K562 (cell line): ENCODE results near the gene CELA3B. TPM values are rescaled to one million over a fixed set of nuclear protein-coding genes. Genes with fewer than 3 reads are reported as not detected.

ENCODE experiments used
- ARID1B ChIP-seq: fragments of 450-650 bp; IDR thresholded peaks from 2 replicates; pipeline ENCODE4 v1.6.1; 2016; ENCODE audit warnings: antibody characterized with exemption, mild to moderate bottlenecking, inconsistent platforms
- ATF1 ChIP-seq, 2 experiments: fragments of 450-650 bp in 1 of 2; IDR thresholded peaks; 2 replicates each; pipeline ENCODE4 v1.6.1; 2016; ENCODE audit warnings: missing compliant biosample characterization in 1 of 2, missing genetic modification characterization in 1 of 2
- BCL6 ChIP-seq: fragments of 250-450 bp; sonication (Bioruptor Pico); IDR thresholded peaks from 2 replicates; pipeline ENCODE4 v1.4.0; 2020
- CBX5 ChIP-seq: IDR thresholded peaks from 2 replicates; pipeline ENCODE4 v1.6.1; 2014; ENCODE audit warnings: low read depth, borderline replicate concordance
- CHD2 ChIP-seq: IDR thresholded peaks from 2 replicates; pipeline ENCODE4 v1.6.1; 2011; ENCODE audit warnings: low read depth, low read length
- COPS2 ChIP-seq: fragments of 450-650 bp; conservative IDR thresholded peaks from 2 replicates; pipeline ENCODE4 v1.6.1; 2016; ENCODE audit warnings: mild to moderate bottlenecking, moderate library complexity
- EHMT2 ChIP-seq: fragments of 450-650 bp; IDR thresholded peaks from 2 replicates; pipeline ENCODE4 v1.6.1; 2018; ENCODE audit warnings: antibody characterized with exemption
- EWSR1 ChIP-seq: fragments of 450-650 bp; IDR thresholded peaks from 2 replicates; pipeline ENCODE4 v1.6.1; 2018; ENCODE audit warnings: borderline replicate concordance, mild to moderate bottlenecking, low read depth, moderate library complexity; ENCODE audit not compliant: partially characterized antibody
- FOXK1 ChIP-seq: sonication (generic); formaldehyde crosslinking; IDR thresholded peaks from 2 replicates; pipeline ENCODE4 v1.8.0; 2022; ENCODE audit warnings: missing genetic modification reagents, mild to moderate bottlenecking, borderline replicate concordance
- GTF2F1 ChIP-seq: IDR thresholded peaks from 2 replicates; pipeline ENCODE4 v1.6.1; 2011; ENCODE audit warnings: low read depth, low read length, improper control_type of control experiment
- HDAC2 ChIP-seq: fragments of 450-650 bp; IDR thresholded peaks from 2 replicates; pipeline ENCODE4 v1.6.1; 2016; ENCODE audit warnings: mild to moderate bottlenecking
- KLF1 ChIP-seq: fragments of 450-650 bp; IDR thresholded peaks from 2 replicates; pipeline ENCODE4 v1.6.1; 2016; ENCODE audit warnings: missing genetic modification characterization, missing compliant biosample characterization
- MYBL2 ChIP-seq, 2 experiments: fragments of 450-650 bp in 1 of 2; sonication (generic) in 1 of 2; formaldehyde crosslinking in 1 of 2; IDR thresholded peaks; 2 replicates each; pipeline versions ENCODE4 v1.6.1 to v1.8.1; 2017 to 2022; ENCODE audit warnings: borderline replicate concordance in 1 of 2, inconsistent platforms in 1 of 2, low read depth in 1 of 2, mild to moderate bottlenecking in 1 of 2, missing genetic modification reagents in 1 of 2, moderate library complexity in 1 of 2
- RCOR1 ChIP-seq, 2 experiments: IDR thresholded peaks; 2 replicates each; pipeline ENCODE4 v1.6.1; 2012; ENCODE audit warnings: low read depth in 2 of 2, low read length in 2 of 2, borderline replicate concordance in 1 of 2, improper control_type of control experiment in 1 of 2
- SP1 ChIP-seq: sonication (generic); formaldehyde crosslinking; IDR thresholded peaks from 2 replicates; pipeline ENCODE4 v1.8.1; 2022; ENCODE audit warnings: mild to moderate bottlenecking, missing genetic modification reagents
- TBP ChIP-seq: optimal IDR thresholded peaks from 2 replicates; pipeline ENCODE3; 2011; ENCODE audit warnings: low read depth, low read length, improper control_type of control experiment
- ZKSCAN1 ChIP-seq: fragments of 150-350 bp; IDR thresholded peaks from 2 replicates; pipeline ENCODE4 v1.6.1; 2016; ENCODE audit warnings: low read depth, low read length
- ZNF121 ChIP-seq: sonication (generic); formaldehyde crosslinking; conservative IDR thresholded peaks from 2 replicates; pipeline ENCODE4 v1.8.0; 2022; ENCODE audit warnings: missing genetic modification reagents
- ZNF184 ChIP-seq: sonication (generic); formaldehyde crosslinking; IDR thresholded peaks from 2 replicates; pipeline ENCODE4 v1.5.0; 2020; ENCODE audit warnings: missing genetic modification reagents
- ZNF384 ChIP-seq: IDR thresholded peaks from 2 replicates; pipeline ENCODE4 v1.6.1; 2012; ENCODE audit warnings: low read depth, low read length, improper control_type of control experiment
- ZNF41 ChIP-seq: fragments of 250-450 bp; sonication (Bioruptor Pico); conservative IDR thresholded peaks from 2 replicates; pipeline ENCODE4 v1.4.0; 2020; ENCODE audit warnings: mild to moderate bottlenecking
- ZNF76 ChIP-seq: fragments of 250-450 bp; sonication (Bioruptor Pico); IDR thresholded peaks from 2 replicates; pipeline ENCODE4 v1.4.0; 2020; ENCODE audit warnings: mild to moderate bottlenecking, moderate library complexity, borderline replicate concordance
- polyA plus RNA-seq, 8 experiments: library from polyadenylated mRNA; depleted of rRNA in 4 of 8; stranded (reverse) in 5 of 8; unstranded in 3 of 8; fragments of >200 nt; fragmentation: Nextera tagmentation in 2 of 8; fragmentation: Illumina TruSeq in 1 of 8; extraction: Ambion mirVana in 2 of 8; extraction: Trizol in 1 of 8; gene quantifications; 2 replicates each; pipeline versions ENCODE4 v1.2.1 to v1.2.3, GENCODE V29; 2011 to 2014; ENCODE audit warnings: inconsistent platforms in 1 of 8, missing spikeins in 1 of 8
- total RNA-seq, 7 experiments: library from RNA; depleted of rRNA in 6 of 7; stranded (reverse); fragments of >200 nt in 6 of 7; fragmentation: Illumina TruSeq in 2 of 7; extraction: Trizol in 2 of 7; gene quantifications; 2 replicates each; pipeline versions ENCODE4 v1.2.1 to v1.2.3, GENCODE V29; 2011 to 2021; ENCODE audit warnings: low replicate concordance in 1 of 7
- TF ChIP-seq, protein P1 (sequence below): fragments of 250-450 bp; sonication (Bioruptor Pico); IDR thresholded peaks from 2 replicates; pipeline ENCODE4 v1.4.0; 2020; ENCODE audit warnings: mild to moderate bottlenecking, moderate library complexity
- TF ChIP-seq, protein P2 (sequence below): sonication (generic); formaldehyde crosslinking; IDR thresholded peaks from 2 replicates; pipeline ENCODE4 v1.8.0; 2022; ENCODE audit warnings: missing genetic modification reagents, mild to moderate bottlenecking, moderate library complexity, borderline replicate concordance

CELA3B gene
- total and polyA plus RNA-seq, 9 of the 15 experiments (the other 6 are each of a cell fraction or from before 2014, with no cell fraction given), result 3.1 TPM; not detected in 8

DNA sequence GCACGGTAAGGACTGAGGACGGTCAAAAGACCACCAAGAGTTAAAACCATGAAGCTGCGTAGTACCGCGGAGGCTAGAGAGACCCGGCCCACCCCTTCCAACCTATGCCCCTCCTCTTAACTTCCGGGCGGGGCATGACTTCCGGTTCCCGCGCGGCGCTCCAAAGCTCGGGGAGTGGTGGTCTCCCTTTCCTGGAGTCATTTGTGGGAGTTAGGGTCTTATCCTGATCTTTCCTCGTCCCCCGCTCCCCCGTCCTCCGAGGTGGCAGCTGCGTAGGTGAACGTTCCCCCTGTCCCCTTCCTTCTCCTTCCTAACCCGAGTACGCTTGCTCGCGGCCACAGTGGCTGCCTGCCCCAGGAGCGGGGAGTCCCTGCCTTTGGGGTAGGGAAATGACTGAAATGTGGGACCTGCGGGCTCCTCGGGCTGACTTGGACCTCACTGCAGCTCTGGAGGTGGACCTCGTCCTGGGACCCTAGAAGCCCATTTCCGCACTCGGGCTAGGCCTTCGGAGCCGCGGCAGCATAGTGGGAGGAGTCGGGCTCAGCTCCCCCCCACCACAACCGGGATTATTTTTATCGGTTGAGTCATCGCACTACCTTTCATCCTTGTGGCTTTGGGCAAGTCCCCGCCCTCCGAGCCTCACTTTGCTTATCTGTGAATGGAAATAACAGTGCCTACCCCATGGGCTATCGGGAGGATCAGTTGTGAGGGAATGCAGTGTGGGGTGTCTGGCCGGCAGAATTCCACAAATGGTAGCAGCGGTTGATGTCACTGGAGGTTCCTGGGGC lies 48.7 kb downstream of the CELA3B start (continued):
- TF ChIP-seq CBX5 (no peak), CHD2 (no peak), TBP (peak; percentile 88), RCOR1 (IDR thresholded peaks at IDR 0.05; ENCODE audit: borderline replicate concordance in 1 of 2, low read depth in 2 of 2, low read length in 2 of 2) (peak; percentile 85 to 97), FOXK1 (CRISPR knock-in tag) (no peak; the same call in 1 of the 2 replicates), EHMT2 (no peak; the same call in 1 of the 2 replicates), BCL6 (CRISPR knock-in tag) (no peak), MYBL2 (IDR thresholded peaks at IDR 0.05; ENCODE audit: low read depth) (no peak), MYBL2 (CRISPR knock-in tag; IDR thresholded peaks at IDR 0.05; ENCODE audit: borderline replicate concordance) (no peak), HDAC2 (0 out of 2 replicates have a peak, but pooled peaks have one; percentile 93), ZNF76 (no peak; the same call in 1 of the 2 replicates), ZNF384 (no peak), ZNF121 (CRISPR knock-in tag) (no peak), ATF1 (CRISPR knock-in tag; IDR thresholded peaks at IDR 0.05) (no peak), ATF1 (tag; IDR thresholded peaks at IDR 0.05) (no peak; the same call in 1 of the 2 replicates), EWSR1 (no peak), ARID1B (peak; percentile 90), SP1 (CRISPR knock-in tag) (peak; percentile 48; the same call in 1 of the 2 replicates), ZNF184 (CRISPR knock-in tag) (no peak), KLF1 (peak; percentile 91), ZNF41 (no peak), ZKSCAN1 (peak; percentile 56; the same call in 1 of the 2 replicates), GTF2F1 (peak; percentile 83; the same call in 1 of the 2 replicates), COPS2 (no peak)
- TF ChIP-seq, protein P1, sequence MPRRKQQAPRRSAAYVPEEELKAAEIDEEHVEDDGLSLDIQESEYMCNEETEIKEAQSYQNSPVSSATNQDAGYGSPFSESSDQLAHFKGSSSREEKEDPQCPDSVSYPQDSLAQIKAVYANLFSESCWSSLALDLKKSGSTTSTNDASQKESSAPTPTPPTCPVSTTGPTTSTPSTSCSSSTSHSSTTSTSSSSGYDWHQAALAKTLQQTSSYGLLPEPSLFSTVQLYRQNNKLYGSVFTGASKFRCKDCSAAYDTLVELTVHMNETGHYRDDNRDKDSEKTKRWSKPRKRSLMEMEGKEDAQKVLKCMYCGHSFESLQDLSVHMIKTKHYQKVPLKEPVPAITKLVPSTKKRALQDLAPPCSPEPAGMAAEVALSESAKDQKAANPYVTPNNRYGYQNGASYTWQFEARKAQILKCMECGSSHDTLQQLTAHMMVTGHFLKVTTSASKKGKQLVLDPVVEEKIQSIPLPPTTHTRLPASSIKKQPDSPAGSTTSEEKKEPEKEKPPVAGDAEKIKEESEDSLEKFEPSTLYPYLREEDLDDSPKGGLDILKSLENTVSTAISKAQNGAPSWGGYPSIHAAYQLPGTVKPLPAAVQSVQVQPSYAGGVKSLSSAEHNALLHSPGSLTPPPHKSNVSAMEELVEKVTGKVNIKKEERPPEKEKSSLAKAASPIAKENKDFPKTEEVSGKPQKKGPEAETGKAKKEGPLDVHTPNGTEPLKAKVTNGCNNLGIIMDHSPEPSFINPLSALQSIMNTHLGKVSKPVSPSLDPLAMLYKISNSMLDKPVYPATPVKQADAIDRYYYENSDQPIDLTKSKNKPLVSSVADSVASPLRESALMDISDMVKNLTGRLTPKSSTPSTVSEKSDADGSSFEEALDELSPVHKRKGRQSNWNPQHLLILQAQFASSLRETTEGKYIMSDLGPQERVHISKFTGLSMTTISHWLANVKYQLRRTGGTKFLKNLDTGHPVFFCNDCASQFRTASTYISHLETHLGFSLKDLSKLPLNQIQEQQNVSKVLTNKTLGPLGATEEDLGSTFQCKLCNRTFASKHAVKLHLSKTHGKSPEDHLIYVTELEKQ (CRISPR knock-in tag), result no peak
- TF ChIP-seq, protein P2, sequence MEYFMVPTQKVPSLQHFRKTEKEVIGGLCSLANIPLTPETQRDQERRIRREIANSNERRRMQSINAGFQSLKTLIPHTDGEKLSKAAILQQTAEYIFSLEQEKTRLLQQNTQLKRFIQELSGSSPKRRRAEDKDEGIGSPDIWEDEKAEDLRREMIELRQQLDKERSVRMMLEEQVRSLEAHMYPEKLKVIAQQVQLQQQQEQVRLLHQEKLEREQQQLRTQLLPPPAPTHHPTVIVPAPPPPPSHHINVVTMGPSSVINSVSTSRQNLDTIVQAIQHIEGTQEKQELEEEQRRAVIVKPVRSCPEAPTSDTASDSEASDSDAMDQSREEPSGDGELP (CRISPR knock-in tag), result peak; percentile 44; the same call in 1 of the 2 replicates
